ENCODE measurements around the gene PDE9A. TPM values are rescaled to one million over a fixed set of nuclear protein-coding genes. Genes with fewer than 3 reads are reported as not detected.

PDE9A gene
- total RNA-seq, 4 donors from 2014 or later, result 10.6 to 83.2 (median 28.5) TPM

- Histone ChIP-seq H3K4me3 (no peak overlapping the region), H3K36me3 (no peaks in the 10 kb centered on the region), H3K27me3 (no peaks in the 10 kb centered on the region), H3K9me3 (no peaks in the 10 kb centered on the region), H3K27ac (no peak overlapping the region), H3K4me1 (peaks cover 0 to 28% (median 3%) of the 10 kb centered on the region in 3 donors)
- TF ChIP-seq POLR2AphosphoS5 (IDR thresholded peaks at IDR 0.05) (no peak), EP300 (IDR thresholded peaks at IDR 0.05) (no peak), POLR2A (IDR thresholded peaks at IDR 0.05) (no peak)
- TF ChIP-seq, protein P1, sequence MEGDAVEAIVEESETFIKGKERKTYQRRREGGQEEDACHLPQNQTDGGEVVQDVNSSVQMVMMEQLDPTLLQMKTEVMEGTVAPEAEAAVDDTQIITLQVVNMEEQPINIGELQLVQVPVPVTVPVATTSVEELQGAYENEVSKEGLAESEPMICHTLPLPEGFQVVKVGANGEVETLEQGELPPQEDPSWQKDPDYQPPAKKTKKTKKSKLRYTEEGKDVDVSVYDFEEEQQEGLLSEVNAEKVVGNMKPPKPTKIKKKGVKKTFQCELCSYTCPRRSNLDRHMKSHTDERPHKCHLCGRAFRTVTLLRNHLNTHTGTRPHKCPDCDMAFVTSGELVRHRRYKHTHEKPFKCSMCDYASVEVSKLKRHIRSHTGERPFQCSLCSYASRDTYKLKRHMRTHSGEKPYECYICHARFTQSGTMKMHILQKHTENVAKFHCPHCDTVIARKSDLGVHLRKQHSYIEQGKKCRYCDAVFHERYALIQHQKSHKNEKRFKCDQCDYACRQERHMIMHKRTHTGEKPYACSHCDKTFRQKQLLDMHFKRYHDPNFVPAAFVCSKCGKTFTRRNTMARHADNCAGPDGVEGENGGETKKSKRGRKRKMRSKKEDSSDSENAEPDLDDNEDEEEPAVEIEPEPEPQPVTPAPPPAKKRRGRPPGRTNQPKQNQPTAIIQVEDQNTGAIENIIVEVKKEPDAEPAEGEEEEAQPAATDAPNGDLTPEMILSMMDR (IDR thresholded peaks at IDR 0.05), result no peak
- ATAC-seq, result no peak
- 94% methylated on average over 7 to 9 of the region's 15 CpGs for WGBS, 2 donors (ENCODE audit: low coverage in 1 of 2)
Measured at GRCh38 chr21:42725416-42725930, 72.1 kb downstream of the PDE9A start.

DNA sequence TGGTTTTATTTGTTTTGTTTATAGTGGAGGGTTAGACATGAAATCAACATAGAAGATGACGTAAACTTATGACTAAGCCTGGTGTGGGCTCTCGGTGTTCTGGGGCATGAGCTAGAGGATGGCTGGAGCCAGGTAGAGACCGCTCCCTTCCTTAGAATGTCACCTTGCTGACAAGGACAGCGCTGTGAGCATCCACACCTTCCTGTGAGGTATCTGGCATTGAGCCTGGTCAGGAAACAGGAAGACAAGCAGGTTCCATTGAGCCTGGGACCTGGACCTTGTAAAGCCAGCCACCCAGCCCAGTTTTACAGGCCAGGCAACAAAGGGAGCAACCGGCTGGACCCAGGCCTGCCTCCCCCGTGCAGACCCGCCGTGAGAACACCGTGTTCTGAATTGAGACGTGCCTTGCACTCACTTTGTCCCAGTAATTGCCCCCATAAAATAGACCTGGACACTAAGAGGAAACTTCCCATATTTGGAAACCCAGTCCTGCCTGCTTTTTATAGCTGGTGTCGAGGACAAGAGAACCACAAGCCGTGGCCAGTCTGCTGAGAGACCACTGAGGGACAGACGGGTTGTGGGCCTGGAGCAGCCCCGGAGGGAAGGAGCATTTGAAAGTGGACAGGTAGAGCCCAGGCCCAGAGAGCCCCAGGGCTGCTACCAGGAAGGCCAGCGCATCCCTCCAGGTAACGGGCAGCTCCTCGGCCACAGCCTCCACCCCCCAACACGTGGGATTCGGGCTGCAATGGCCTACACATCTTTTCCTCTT, 78.0 kb downstream of the PDE9A start:
- no peak for ATAC-seq
- Histone ChIP-seq H3K4me1 (no peaks in the 10 kb centered on the region), H3K27me3 (no peaks in the 10 kb centered on the region), H3K4me3 (no peak overlapping the region), H3K27ac (no peak overlapping the region), H3K36me3 (peaks cover 0 to 39% of the 10 kb centered on the region in 2 donors), H3K9me3 (no peaks in the 10 kb centered on the region)
- WGBS, 2 donors (ENCODE audit: low coverage in 1 of 2), result 50 to 80% methylated on average over 2 of the region's 19 CpGs
- TF ChIP-seq POLR2AphosphoS5 (IDR thresholded peaks at IDR 0.05), result no peak
- no peak for TF ChIP-seq EP300 (IDR thresholded peaks at IDR 0.05)
- TF ChIP-seq, protein P1 (IDR thresholded peaks at IDR 0.05), result no peak
- TF ChIP-seq POLR2A (IDR thresholded peaks at IDR 0.05), result no peak

DNA sequence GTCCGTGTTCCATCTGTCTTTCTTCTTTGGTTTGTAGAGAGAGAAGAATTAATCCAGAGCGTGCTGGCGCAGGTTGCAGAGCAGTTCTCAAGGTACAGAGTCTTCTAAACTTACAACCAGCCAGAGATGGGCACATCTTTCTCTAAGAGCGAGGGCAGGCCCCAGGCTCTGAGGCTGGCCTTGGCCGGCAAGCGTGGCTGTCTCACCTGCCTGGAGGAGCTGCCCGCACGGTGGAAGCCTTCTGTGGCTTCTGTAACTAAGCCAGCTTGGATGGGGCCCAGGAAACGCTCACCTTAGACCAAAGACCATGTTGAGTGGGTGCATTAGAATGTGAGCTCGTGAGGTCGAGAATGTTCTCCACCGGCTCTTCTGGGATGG, 78.6 kb downstream of the PDE9A start:
- TF ChIP-seq POLR2AphosphoS5 (IDR thresholded peaks at IDR 0.05), result no peak
- TF ChIP-seq EP300 (IDR thresholded peaks at IDR 0.05), result no peak
- TF ChIP-seq, protein P1 (IDR thresholded peaks at IDR 0.05), result no peak
- no peak for TF ChIP-seq POLR2A (IDR thresholded peaks at IDR 0.05)
- Histone ChIP-seq H3K4me3 (no peak overlapping the region), H3K27me3 (no peaks in the 10 kb centered on the region), H3K27ac (no peak overlapping the region), H3K4me1 (peaks cover 0 to under 1% (median 0%) of the 10 kb centered on the region in 3 donors), H3K9me3 (no peaks in the 10 kb centered on the region), H3K36me3 (peaks cover 0 to 39% of the 10 kb centered on the region in 2 donors)
- no peak for ATAC-seq
- WGBS, 2 donors (ENCODE audit: low coverage in 1 of 2), result 93 to 94% methylated on average over 8 to 9 of the region's 12 CpGs

GRCh38 chr21:42733037-42733627, 79.7 kb downstream of the PDE9A start:
- H3K27ac ChIP-seq, result no peak overlapping the region
- no peak overlapping the region for H3K4me3 ChIP-seq
- H3K27me3 ChIP-seq, result no peaks in the 10 kb centered on the region
- no peak for ATAC-seq
- H3K36me3 ChIP-seq, result peaks cover 0 to 39% of the 10 kb centered on the region in 2 donors
- H3K9me3 ChIP-seq, result no peaks in the 10 kb centered on the region
- H3K4me1 ChIP-seq, result peaks cover 0 to 11% (median 3%) of the 10 kb centered on the region in 3 donors
- WGBS, 2 donors (ENCODE audit: low coverage in 1 of 2), result 89% methylated on average over 6 to 7 of the region's 7 CpGs
- no peak for TF ChIP-seq POLR2AphosphoS5 (IDR thresholded peaks at IDR 0.05)

DNA sequence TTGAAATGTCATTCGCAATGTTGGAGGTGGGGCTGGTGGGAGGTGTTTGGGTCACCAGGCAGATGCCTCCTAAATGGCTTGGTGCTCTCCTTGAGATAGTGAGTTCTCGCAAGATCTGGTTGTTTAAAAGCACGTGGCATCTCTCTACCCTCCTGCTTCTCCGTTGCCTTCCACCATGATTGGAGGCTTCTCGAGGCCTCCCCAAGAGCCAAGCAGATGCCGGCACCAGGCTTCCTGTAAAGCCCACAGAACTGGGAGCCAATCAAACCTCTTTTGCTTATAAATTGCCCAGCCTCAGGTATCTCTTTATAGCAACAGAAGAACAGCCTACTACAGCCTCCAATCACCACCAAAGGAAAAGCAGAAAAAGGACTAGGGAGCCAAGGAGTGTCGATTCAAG, 80.5 kb downstream of the PDE9A start:
- 90 to 100% methylated on average over 4 of the region's 7 CpGs for WGBS, 2 donors (ENCODE audit: low coverage in 1 of 2)
- no peaks in the 10 kb centered on the region for H3K27me3 ChIP-seq
- peaks cover 0 to 39% of the 10 kb centered on the region in 2 donors for H3K36me3 ChIP-seq
- no peak overlapping the region for H3K4me3 ChIP-seq
- peaks cover 0 to 19% (median 10%) of the 10 kb centered on the region in 3 donors for H3K4me1 ChIP-seq
- H3K27ac ChIP-seq, result no peak overlapping the region
- ATAC-seq, result no peak
- no peaks in the 10 kb centered on the region for H3K9me3 ChIP-seq
- no peak for TF ChIP-seq EP300 (IDR thresholded peaks at IDR 0.05)
- no peak for TF ChIP-seq POLR2A (IDR thresholded peaks at IDR 0.05)
- TF ChIP-seq, protein P1 (IDR thresholded peaks at IDR 0.05), result no peak
- no peak for TF ChIP-seq POLR2AphosphoS5 (IDR thresholded peaks at IDR 0.05)
